ENCODE data around the gene TEX36.

GRCh38 chr10:125692196-125692595 is 9.2 kb upstream of the TEX36 start:
- TF ChIP-seq CTCF (IDR thresholded peaks at IDR 0.05 in 2 of 3, conservative IDR thresholded peaks at IDR 0.05 in 1 of 3; ENCODE audit: borderline replicate concordance in 1 of 3, insufficient read depth in 1 of 3, low read depth in 2 of 3, low read length in 2 of 3) (no peak), POLR2A (IDR thresholded peaks at IDR 0.05; ENCODE audit: borderline replicate concordance, extremely low read depth, insufficient read depth, insufficient read length) (no peak), POLR2AphosphoS5 (IDR thresholded peaks at IDR 0.05; ENCODE audit: low read depth, low read length) (no peak), EZH2 (IDR thresholded peaks at IDR 0.05) (no peak), YY1 (IDR thresholded peaks at IDR 0.05; ENCODE audit: extremely low read depth, insufficient replicate concordance, low read depth, low read length) (no peak), ATF3 (IDR thresholded peaks at IDR 0.05) (no peak), SRF (IDR thresholded peaks at IDR 0.05; ENCODE audit: low read depth) (no peak), ZNF274 (IDR thresholded peaks at IDR 0.05; ENCODE audit: low read depth, low read length) (no peak), EZH2phosphoT487 (IDR thresholded peaks at IDR 0.05; ENCODE audit: borderline replicate concordance) (no peak), EGR1 (IDR thresholded peaks at IDR 0.05; ENCODE audit: low read depth) (no peak), TCF7L2 (IDR thresholded peaks at IDR 0.05; ENCODE audit: borderline replicate concordance, extremely low read depth, insufficient read depth, insufficient read length) (no peak)
- TF ChIP-seq, protein P1, sequence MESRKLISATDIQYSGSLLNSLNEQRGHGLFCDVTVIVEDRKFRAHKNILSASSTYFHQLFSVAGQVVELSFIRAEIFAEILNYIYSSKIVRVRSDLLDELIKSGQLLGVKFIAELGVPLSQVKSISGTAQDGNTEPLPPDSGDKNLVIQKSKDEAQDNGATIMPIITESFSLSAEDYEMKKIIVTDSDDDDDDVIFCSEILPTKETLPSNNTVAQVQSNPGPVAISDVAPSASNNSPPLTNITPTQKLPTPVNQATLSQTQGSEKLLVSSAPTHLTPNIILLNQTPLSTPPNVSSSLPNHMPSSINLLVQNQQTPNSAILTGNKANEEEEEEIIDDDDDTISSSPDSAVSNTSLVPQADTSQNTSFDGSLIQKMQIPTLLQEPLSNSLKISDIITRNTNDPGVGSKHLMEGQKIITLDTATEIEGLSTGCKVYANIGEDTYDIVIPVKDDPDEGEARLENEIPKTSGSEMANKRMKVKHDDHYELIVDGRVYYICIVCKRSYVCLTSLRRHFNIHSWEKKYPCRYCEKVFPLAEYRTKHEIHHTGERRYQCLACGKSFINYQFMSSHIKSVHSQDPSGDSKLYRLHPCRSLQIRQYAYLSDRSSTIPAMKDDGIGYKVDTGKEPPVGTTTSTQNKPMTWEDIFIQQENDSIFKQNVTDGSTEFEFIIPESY (IDR thresholded peaks at IDR 0.05; ENCODE audit: extremely low read depth, insufficient replicate concordance, low read length): no peak
- TF ChIP-seq, protein P2, sequence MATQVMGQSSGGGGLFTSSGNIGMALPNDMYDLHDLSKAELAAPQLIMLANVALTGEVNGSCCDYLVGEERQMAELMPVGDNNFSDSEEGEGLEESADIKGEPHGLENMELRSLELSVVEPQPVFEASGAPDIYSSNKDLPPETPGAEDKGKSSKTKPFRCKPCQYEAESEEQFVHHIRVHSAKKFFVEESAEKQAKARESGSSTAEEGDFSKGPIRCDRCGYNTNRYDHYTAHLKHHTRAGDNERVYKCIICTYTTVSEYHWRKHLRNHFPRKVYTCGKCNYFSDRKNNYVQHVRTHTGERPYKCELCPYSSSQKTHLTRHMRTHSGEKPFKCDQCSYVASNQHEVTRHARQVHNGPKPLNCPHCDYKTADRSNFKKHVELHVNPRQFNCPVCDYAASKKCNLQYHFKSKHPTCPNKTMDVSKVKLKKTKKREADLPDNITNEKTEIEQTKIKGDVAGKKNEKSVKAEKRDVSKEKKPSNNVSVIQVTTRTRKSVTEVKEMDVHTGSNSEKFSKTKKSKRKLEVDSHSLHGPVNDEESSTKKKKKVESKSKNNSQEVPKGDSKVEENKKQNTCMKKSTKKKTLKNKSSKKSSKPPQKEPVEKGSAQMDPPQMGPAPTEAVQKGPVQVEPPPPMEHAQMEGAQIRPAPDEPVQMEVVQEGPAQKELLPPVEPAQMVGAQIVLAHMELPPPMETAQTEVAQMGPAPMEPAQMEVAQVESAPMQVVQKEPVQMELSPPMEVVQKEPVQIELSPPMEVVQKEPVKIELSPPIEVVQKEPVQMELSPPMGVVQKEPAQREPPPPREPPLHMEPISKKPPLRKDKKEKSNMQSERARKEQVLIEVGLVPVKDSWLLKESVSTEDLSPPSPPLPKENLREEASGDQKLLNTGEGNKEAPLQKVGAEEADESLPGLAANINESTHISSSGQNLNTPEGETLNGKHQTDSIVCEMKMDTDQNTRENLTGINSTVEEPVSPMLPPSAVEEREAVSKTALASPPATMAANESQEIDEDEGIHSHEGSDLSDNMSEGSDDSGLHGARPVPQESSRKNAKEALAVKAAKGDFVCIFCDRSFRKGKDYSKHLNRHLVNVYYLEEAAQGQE (IDR thresholded peaks at IDR 0.05; ENCODE audit: low read depth): no peak
- TF ChIP-seq, protein P3, sequence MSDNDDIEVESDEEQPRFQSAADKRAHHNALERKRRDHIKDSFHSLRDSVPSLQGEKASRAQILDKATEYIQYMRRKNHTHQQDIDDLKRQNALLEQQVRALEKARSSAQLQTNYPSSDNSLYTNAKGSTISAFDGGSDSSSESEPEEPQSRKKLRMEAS (IDR thresholded peaks at IDR 0.05): no peak

Measured in HCT116 (cell line).